Measurements from ENCODE around the gene BLMH.

BLMH gene

GRCh38 chr17:30324723-30325122 is 33.0 kb upstream of the BLMH start:
- Histone ChIP-seq H3K4me3 (ENCODE audit: low read depth in 1 of 2, low read length in 2 of 2) (no peak overlapping the region), H3K9me3 (ENCODE audit: control insufficient read depth in 1 of 2, low read length in 2 of 2) (no peaks in the 10 kb centered on the region), H3K27me3 (ENCODE audit: control insufficient read depth in 1 of 2, insufficient read depth in 2 of 2, low read length in 2 of 2) (peaks cover 0 to 3% of the 10 kb centered on the region in 2 donors), H3K9ac (ENCODE audit: low read depth in 1 of 2, low read length in 2 of 2) (no peak overlapping the region), H3K36me3 (ENCODE audit: control insufficient read depth in 1 of 2, insufficient read depth in 2 of 2, low read length in 2 of 2) (no peaks in the 10 kb centered on the region), H3K4me1 (ENCODE audit: control insufficient read depth in 1 of 2, insufficient read depth in 2 of 2, low read length in 2 of 2) (peaks cover 3 to 17% of the 10 kb centered on the region in 2 donors), H3K27ac (ENCODE audit: low read depth, low read length) (no peak overlapping the region)

GRCh38 chr17:30323895-30324319 is 32.2 kb upstream of the BLMH start:
- Histone ChIP-seq H3K4me3 (ENCODE audit: low read depth in 1 of 2, low read length in 2 of 2) (no peak overlapping the region), H3K9ac (ENCODE audit: low read depth in 1 of 2, low read length in 2 of 2) (no peak overlapping the region), H3K27me3 (ENCODE audit: control insufficient read depth in 1 of 2, insufficient read depth in 2 of 2, low read length in 2 of 2) (no peaks in the 10 kb centered on the region), H3K36me3 (ENCODE audit: control insufficient read depth in 1 of 2, insufficient read depth in 2 of 2, low read length in 2 of 2) (no peaks in the 10 kb centered on the region), H3K27ac (ENCODE audit: low read depth, low read length) (no peak overlapping the region), H3K9me3 (ENCODE audit: control insufficient read depth in 1 of 2, low read length in 2 of 2) (no peaks in the 10 kb centered on the region), H3K4me1 (ENCODE audit: control insufficient read depth in 1 of 2, insufficient read depth in 2 of 2, low read length in 2 of 2) (peaks cover 3 to 17% of the 10 kb centered on the region in 2 donors)

- H3K9me3 ChIP-seq (ENCODE audit: control insufficient read depth in 1 of 2, low read length in 2 of 2), result no peaks in the 10 kb centered on the region
- no peak overlapping the region for H3K9ac ChIP-seq (ENCODE audit: low read depth in 1 of 2, low read length in 2 of 2)
- no peaks in the 10 kb centered on the region for H3K27me3 ChIP-seq (ENCODE audit: control insufficient read depth in 1 of 2, insufficient read depth in 2 of 2, low read length in 2 of 2)
- no peak overlapping the region for H3K4me3 ChIP-seq (ENCODE audit: low read depth in 1 of 2, low read length in 2 of 2)
- no peaks in the 10 kb centered on the region for H3K36me3 ChIP-seq (ENCODE audit: control insufficient read depth in 1 of 2, insufficient read depth in 2 of 2, low read length in 2 of 2)
- H3K27ac ChIP-seq (ENCODE audit: low read depth, low read length), result no peak overlapping the region
- peaks cover 3 to 17% of the 10 kb centered on the region in 2 donors for H3K4me1 ChIP-seq (ENCODE audit: control insufficient read depth in 1 of 2, insufficient read depth in 2 of 2, low read length in 2 of 2)
Observed at GRCh38 chr17:30323262-30323894, 31.6 kb upstream of the BLMH start.

GRCh38 chr17:30321314-30321713 is 29.6 kb upstream of the BLMH start:
- Histone ChIP-seq H3K27ac (ENCODE audit: low read depth, low read length) (no peak overlapping the region), H3K4me1 (ENCODE audit: control insufficient read depth in 1 of 2, insufficient read depth in 2 of 2, low read length in 2 of 2) (peaks cover 3 to 17% of the 10 kb centered on the region in 2 donors), H3K36me3 (ENCODE audit: control insufficient read depth in 1 of 2, insufficient read depth in 2 of 2, low read length in 2 of 2) (no peaks in the 10 kb centered on the region), H3K9me3 (ENCODE audit: control insufficient read depth in 1 of 2, low read length in 2 of 2) (no peaks in the 10 kb centered on the region), H3K9ac (ENCODE audit: low read depth in 1 of 2, low read length in 2 of 2) (no peak overlapping the region), H3K27me3 (ENCODE audit: control insufficient read depth in 1 of 2, insufficient read depth in 2 of 2, low read length in 2 of 2) (no peaks in the 10 kb centered on the region), H3K4me3 (ENCODE audit: low read depth in 1 of 2, low read length in 2 of 2) (no peak overlapping the region)

GRCh38 chr17:30318155-30318554 is 26.4 kb upstream of the BLMH start:
- Histone ChIP-seq H3K27me3 (ENCODE audit: control insufficient read depth in 1 of 2, insufficient read depth in 2 of 2, low read length in 2 of 2) (no peaks in the 10 kb centered on the region), H3K4me1 (ENCODE audit: control insufficient read depth in 1 of 2, insufficient read depth in 2 of 2, low read length in 2 of 2) (no peaks in the 10 kb centered on the region), H3K27ac (ENCODE audit: low read depth, low read length) (no peak overlapping the region), H3K9me3 (ENCODE audit: control insufficient read depth in 1 of 2, low read length in 2 of 2) (no peaks in the 10 kb centered on the region), H3K36me3 (ENCODE audit: control insufficient read depth in 1 of 2, insufficient read depth in 2 of 2, low read length in 2 of 2) (no peaks in the 10 kb centered on the region), H3K9ac (ENCODE audit: low read depth in 1 of 2, low read length in 2 of 2) (no peak overlapping the region), H3K4me3 (ENCODE audit: low read depth in 1 of 2, low read length in 2 of 2) (no peak overlapping the region)

GRCh38 chr17:30316736-30317135 is 25.0 kb upstream of the BLMH start:
- Histone ChIP-seq H3K4me1 (ENCODE audit: control insufficient read depth in 1 of 2, insufficient read depth in 2 of 2, low read length in 2 of 2) (no peaks in the 10 kb centered on the region), H3K36me3 (ENCODE audit: control insufficient read depth in 1 of 2, insufficient read depth in 2 of 2, low read length in 2 of 2) (no peaks in the 10 kb centered on the region), H3K4me3 (ENCODE audit: low read depth in 1 of 2, low read length in 2 of 2) (no peak overlapping the region), H3K9me3 (ENCODE audit: control insufficient read depth in 1 of 2, low read length in 2 of 2) (no peaks in the 10 kb centered on the region), H3K27ac (ENCODE audit: low read depth, low read length) (no peak overlapping the region), H3K27me3 (ENCODE audit: control insufficient read depth in 1 of 2, insufficient read depth in 2 of 2, low read length in 2 of 2) (no peaks in the 10 kb centered on the region), H3K9ac (ENCODE audit: low read depth in 1 of 2, low read length in 2 of 2) (no peak overlapping the region)

GRCh38 chr17:30315106-30315505 is 23.4 kb upstream of the BLMH start:
- Histone ChIP-seq H3K27ac (ENCODE audit: low read depth, low read length) (no peak overlapping the region), H3K9ac (ENCODE audit: low read depth in 1 of 2, low read length in 2 of 2) (no peak overlapping the region), H3K4me3 (ENCODE audit: low read depth in 1 of 2, low read length in 2 of 2) (no peak overlapping the region), H3K9me3 (ENCODE audit: control insufficient read depth in 1 of 2, low read length in 2 of 2) (no peaks in the 10 kb centered on the region), H3K27me3 (ENCODE audit: control insufficient read depth in 1 of 2, insufficient read depth in 2 of 2, low read length in 2 of 2) (no peaks in the 10 kb centered on the region), H3K4me1 (ENCODE audit: control insufficient read depth in 1 of 2, insufficient read depth in 2 of 2, low read length in 2 of 2) (no peaks in the 10 kb centered on the region), H3K36me3 (ENCODE audit: control insufficient read depth in 1 of 2, insufficient read depth in 2 of 2, low read length in 2 of 2) (no peaks in the 10 kb centered on the region)

- no peak overlapping the region for H3K9ac ChIP-seq (ENCODE audit: low read depth in 1 of 2, low read length in 2 of 2)
- H3K9me3 ChIP-seq (ENCODE audit: control insufficient read depth in 1 of 2, low read length in 2 of 2), result no peaks in the 10 kb centered on the region
- H3K27me3 ChIP-seq (ENCODE audit: control insufficient read depth in 1 of 2, insufficient read depth in 2 of 2, low read length in 2 of 2), result no peaks in the 10 kb centered on the region
- H3K36me3 ChIP-seq (ENCODE audit: control insufficient read depth in 1 of 2, insufficient read depth in 2 of 2, low read length in 2 of 2), result no peaks in the 10 kb centered on the region
- H3K4me3 ChIP-seq (ENCODE audit: low read depth in 1 of 2, low read length in 2 of 2), result no peak overlapping the region
- no peak overlapping the region for H3K27ac ChIP-seq (ENCODE audit: low read depth, low read length)
- H3K4me1 ChIP-seq (ENCODE audit: control insufficient read depth in 1 of 2, insufficient read depth in 2 of 2, low read length in 2 of 2), result no peaks in the 10 kb centered on the region
Observed at GRCh38 chr17:30314474-30314873, 22.7 kb upstream of the BLMH start.

- no peaks in the 10 kb centered on the region for H3K27me3 ChIP-seq (ENCODE audit: control insufficient read depth in 1 of 2, insufficient read depth in 2 of 2, low read length in 2 of 2)
- H3K9me3 ChIP-seq (ENCODE audit: control insufficient read depth in 1 of 2, low read length in 2 of 2), result no peaks in the 10 kb centered on the region
- no peaks in the 10 kb centered on the region for H3K4me1 ChIP-seq (ENCODE audit: control insufficient read depth in 1 of 2, insufficient read depth in 2 of 2, low read length in 2 of 2)
- H3K36me3 ChIP-seq (ENCODE audit: control insufficient read depth in 1 of 2, insufficient read depth in 2 of 2, low read length in 2 of 2), result no peaks in the 10 kb centered on the region
- H3K27ac ChIP-seq (ENCODE audit: low read depth, low read length), result no peak overlapping the region
- no peak overlapping the region for H3K9ac ChIP-seq (ENCODE audit: low read depth in 1 of 2, low read length in 2 of 2)
- H3K4me3 ChIP-seq (ENCODE audit: low read depth in 1 of 2, low read length in 2 of 2), result no peak overlapping the region
Observed at GRCh38 chr17:30312226-30312625, 20.5 kb upstream of the BLMH start.

GRCh38 chr17:30310562-30310961 is 18.8 kb upstream of the BLMH start:
- H3K9ac ChIP-seq (ENCODE audit: low read depth in 1 of 2, low read length in 2 of 2), result no peak overlapping the region
- H3K27ac ChIP-seq (ENCODE audit: low read depth, low read length), result no peak overlapping the region
- no peaks in the 10 kb centered on the region for H3K27me3 ChIP-seq (ENCODE audit: control insufficient read depth in 1 of 2, insufficient read depth in 2 of 2, low read length in 2 of 2)
- H3K4me1 ChIP-seq (ENCODE audit: control insufficient read depth in 1 of 2, insufficient read depth in 2 of 2, low read length in 2 of 2), result no peaks in the 10 kb centered on the region
- H3K36me3 ChIP-seq (ENCODE audit: control insufficient read depth in 1 of 2, insufficient read depth in 2 of 2, low read length in 2 of 2), result no peaks in the 10 kb centered on the region
- H3K4me3 ChIP-seq (ENCODE audit: low read depth in 1 of 2, low read length in 2 of 2), result no peak overlapping the region
- H3K9me3 ChIP-seq (ENCODE audit: control insufficient read depth in 1 of 2, low read length in 2 of 2), result no peaks in the 10 kb centered on the region

- Histone ChIP-seq H3K9ac (ENCODE audit: low read depth in 1 of 2, low read length in 2 of 2) (no peak overlapping the region), H3K36me3 (ENCODE audit: control insufficient read depth in 1 of 2, insufficient read depth in 2 of 2, low read length in 2 of 2) (no peaks in the 10 kb centered on the region), H3K4me3 (ENCODE audit: low read depth in 1 of 2, low read length in 2 of 2) (no peak overlapping the region), H3K27me3 (ENCODE audit: control insufficient read depth in 1 of 2, insufficient read depth in 2 of 2, low read length in 2 of 2) (no peaks in the 10 kb centered on the region), H3K27ac (ENCODE audit: low read depth, low read length) (no peak overlapping the region), H3K4me1 (ENCODE audit: control insufficient read depth in 1 of 2, insufficient read depth in 2 of 2, low read length in 2 of 2) (no peaks in the 10 kb centered on the region), H3K9me3 (ENCODE audit: control insufficient read depth in 1 of 2, low read length in 2 of 2) (no peaks in the 10 kb centered on the region)
Observed at GRCh38 chr17:30309591-30309990, 17.8 kb upstream of the BLMH start.
